ENCODE measurements around the gene HLF.

Gene HLF

GRCh38 chr17:55275894-55276804, 11.4 kb downstream of the HLF start:
- no peak for DNase-seq

GRCh38 chr17:55278173-55278961, 13.6 kb downstream of the HLF start:
- no peak for DNase-seq

GRCh38 chr17:55279203-55279602, 14.4 kb downstream of the HLF start:
- no peak for DNase-seq

GRCh38 chr17:55279788-55280187, 15.0 kb downstream of the HLF start:
- no peak for DNase-seq

- no peak for DNase-seq
Observed at GRCh38 chr17:55280212-55280611, 15.5 kb downstream of the HLF start.

- no peak for DNase-seq
Observed at GRCh38 chr17:55281649-55282378, 17.1 kb downstream of the HLF start.

GRCh38 chr17:55282379-55282702, 17.6 kb downstream of the HLF start:
- no peak for DNase-seq

GRCh38 chr17:55282741-55283140, 18.0 kb downstream of the HLF start:
- DNase-seq = no peak

- no peak for DNase-seq
Observed at GRCh38 chr17:55283256-55283965, 18.7 kb downstream of the HLF start.

GRCh38 chr17:55284001-55284884, 19.5 kb downstream of the HLF start:
- no peak for DNase-seq

- DNase-seq = no peak
Observed at GRCh38 chr17:55284944-55285339, 20.2 kb downstream of the HLF start.

- DNase-seq = no peak
Observed at GRCh38 chr17:55285340-55286301, 20.9 kb downstream of the HLF start.

GRCh38 chr17:55286681-55287589, 22.2 kb downstream of the HLF start:
- DNase-seq = no peak

GRCh38 chr17:55288356-55289105, 23.8 kb downstream of the HLF start:
- DNase-seq = no peak

GRCh38 chr17:55289106-55289446, 24.3 kb downstream of the HLF start:
- no peak for DNase-seq

GRCh38 chr17:55289978-55290377, 25.2 kb downstream of the HLF start:
- DNase-seq = no peak

GRCh38 chr17:55290492-55291113, 25.8 kb downstream of the HLF start:
- no peak for DNase-seq

GRCh38 chr17:55291114-55291507, 26.4 kb downstream of the HLF start:
- DNase-seq = no peak
